Activated T-cell treated with anti-CD3 and anti-CD28 coated beads, Interleukin-2, amount 50 U/mL, for 48 hours (primary cell): ENCODE results near the gene SLFN14.
"Not testable (repeated sequence)": the region's sequence is repeated elsewhere in the genome, so short reads cannot be mapped to it uniquely, and the experiment has no call there.

ENCODE experiments used
- DNase-seq, 2 experiments: peaks; one replicate each; pipeline ENCODE4 v3.0.0-alpha.2; 2020

Gene SLFN14

GRCh38 chr17:35557353-35557752 lies 3.3 kb downstream of the SLFN14 start:
- no peak for DNase-seq

GRCh38 chr17:35555691-35556090 lies 4.9 kb downstream of the SLFN14 start:
- DNase-seq: no peak

GRCh38 chr17:35554668-35555067 lies 6.0 kb downstream of the SLFN14 start:
- DNase-seq: no peak

- no peak for DNase-seq
Observed at GRCh38 chr17:35553310-35553709, 7.3 kb downstream of the SLFN14 start.

GRCh38 chr17:35548978-35549377 lies 11.6 kb downstream of the SLFN14 start:
- DNase-seq: no peak

GRCh38 chr17:35548208-35548810 lies 12.3 kb downstream of the SLFN14 start:
- DNase-seq: no peak

- DNase-seq: no peak
Observed at GRCh38 chr17:35546487-35546886, 14.1 kb downstream of the SLFN14 start.

- no peak for DNase-seq
Observed at GRCh38 chr17:35545150-35545549, 15.5 kb downstream of the SLFN14 start.

- no peak for DNase-seq
Observed at GRCh38 chr17:35543856-35544255, 16.8 kb downstream of the SLFN14 start.

- no peak for DNase-seq
Observed at GRCh38 chr17:35542990-35543389, 17.6 kb downstream of the SLFN14 start.

- DNase-seq: no peak
Observed at GRCh38 chr17:35541434-35541833, 19.2 kb downstream of the SLFN14 start.

GRCh38 chr17:35540589-35541404 lies 19.8 kb downstream of the SLFN14 start:
- peak; percentile 65 to 70 for DNase-seq

- no peak for DNase-seq
Observed at GRCh38 chr17:35539659-35540026, 21.0 kb downstream of the SLFN14 start.

- DNase-seq: no peak
Observed at GRCh38 chr17:35537601-35538141, 22.9 kb downstream of the SLFN14 start, which contains the start of gene SLFN12L. SLFN12L (minus strand) TSS chr17:35537678; CDS start chr17:35522364, 15,314 bp downstream.

- peak; percentile 52 to 56 for DNase-seq
Observed at GRCh38 chr17:35536664-35537171, 23.9 kb downstream of the SLFN14 start.

- DNase-seq: not testable (repeated sequence)
Observed at GRCh38 chr17:35535406-35535805, 25.2 kb downstream of the SLFN14 start.

GRCh38 chr17:35534576-35535093 lies 26.0 kb downstream of the SLFN14 start:
- DNase-seq: no peak

GRCh38 chr17:35531160-35531559 lies 29.5 kb downstream of the SLFN14 start:
- no peak for DNase-seq

GRCh38 chr17:35529866-35530265 lies 30.8 kb downstream of the SLFN14 start:
- DNase-seq: no peak

GRCh38 chr17:35529326-35529725 lies 31.3 kb downstream of the SLFN14 start:
- not testable (repeated sequence) for DNase-seq

- DNase-seq: no peak
Observed at GRCh38 chr17:35523296-35523695, 37.3 kb downstream of the SLFN14 start.

- peak in 1 of 2 experiments; percentile 49 for DNase-seq
Observed at GRCh38 chr17:35521654-35522256, 38.9 kb downstream of the SLFN14 start.

GRCh38 chr17:35521150-35521549 lies 39.5 kb downstream of the SLFN14 start:
- no peak for DNase-seq
